Stomach (tissue), 4 donors: ENCODE data around the gene ATP9A.

ENCODE experiments used
- CTCF ChIP-seq, 7 experiments: fragments of 450-650 bp in 4 of 7; fragments of 200-600 bp in 3 of 7; sonication (generic) in 3 of 7; IDR thresholded peaks; one replicate each; pipeline ENCODE4 v1.5.1; 2016 to 2019; ENCODE audit warnings: antibody characterized with exemption in 7 of 7, control low read depth in 2 of 7, mild to moderate bottlenecking in 1 of 7
- EP300 ChIP-seq: sonication (generic); formaldehyde crosslinking; IDR thresholded peaks from one replicate; pipeline ENCODE4 v1.6.1; 2017; ENCODE audit warnings: antibody characterized with exemption
- POLR2A ChIP-seq, 4 donors: fragments of 450-650 bp; IDR thresholded peaks; one replicate each; pipeline ENCODE4 v1.6.1; 2016; ENCODE audit warnings: antibody characterized with exemption in 4 of 4, control low read depth in 2 of 4, mild to moderate bottlenecking in 1 of 4, moderate library complexity in 1 of 4
- POLR2AphosphoS5 ChIP-seq, 3 donors: sonication (generic); formaldehyde crosslinking; IDR thresholded peaks; one replicate each; pipeline ENCODE4 v1.6.1; 2016; ENCODE audit warnings: antibody characterized with exemption in 3 of 3

- TF ChIP-seq CTCF (IDR thresholded peaks at IDR 0.05) (no peak), POLR2A (IDR thresholded peaks at IDR 0.05) (no peak), POLR2AphosphoS5 (IDR thresholded peaks at IDR 0.05) (no peak), EP300 (no peak)
These were observed 152.1 kb downstream of the ATP9A start for GRCh38 chr20:51616060-51616459.
